Measurements from ENCODE around the gene BCDIN3D.

DNA sequence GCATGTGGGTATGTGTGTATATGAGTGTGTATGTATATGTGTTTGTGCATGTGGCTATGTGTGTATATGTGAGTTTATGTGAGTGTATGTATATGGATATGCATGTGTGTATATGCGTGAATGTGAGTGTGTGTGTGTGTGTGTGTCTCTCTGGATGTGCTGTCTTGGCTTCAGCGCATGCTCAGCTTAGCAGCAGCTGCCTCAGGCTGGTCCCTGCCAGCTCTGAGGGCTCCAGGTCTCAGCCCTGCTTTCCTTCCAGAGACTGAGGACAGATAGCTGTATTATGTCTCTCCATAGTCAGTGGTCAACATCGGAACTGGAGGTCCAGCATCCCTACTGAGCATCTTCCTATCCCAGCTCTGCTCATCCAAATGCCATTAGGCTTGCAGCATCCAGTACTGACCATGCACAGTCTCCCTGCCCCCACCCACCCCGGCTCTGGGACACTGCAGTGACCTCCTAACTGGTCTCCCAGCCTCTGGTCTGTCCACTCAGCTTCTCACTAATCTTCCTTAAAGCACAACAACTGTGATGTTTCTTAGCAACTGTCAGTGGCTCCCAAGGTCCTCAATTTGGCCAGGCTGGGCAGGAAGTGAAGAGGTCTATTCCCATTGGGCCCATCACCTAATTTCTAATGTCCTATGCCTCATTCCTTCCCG, 38.0 kb upstream of the BCDIN3D start:
- TF ChIP-seq, protein P1, sequence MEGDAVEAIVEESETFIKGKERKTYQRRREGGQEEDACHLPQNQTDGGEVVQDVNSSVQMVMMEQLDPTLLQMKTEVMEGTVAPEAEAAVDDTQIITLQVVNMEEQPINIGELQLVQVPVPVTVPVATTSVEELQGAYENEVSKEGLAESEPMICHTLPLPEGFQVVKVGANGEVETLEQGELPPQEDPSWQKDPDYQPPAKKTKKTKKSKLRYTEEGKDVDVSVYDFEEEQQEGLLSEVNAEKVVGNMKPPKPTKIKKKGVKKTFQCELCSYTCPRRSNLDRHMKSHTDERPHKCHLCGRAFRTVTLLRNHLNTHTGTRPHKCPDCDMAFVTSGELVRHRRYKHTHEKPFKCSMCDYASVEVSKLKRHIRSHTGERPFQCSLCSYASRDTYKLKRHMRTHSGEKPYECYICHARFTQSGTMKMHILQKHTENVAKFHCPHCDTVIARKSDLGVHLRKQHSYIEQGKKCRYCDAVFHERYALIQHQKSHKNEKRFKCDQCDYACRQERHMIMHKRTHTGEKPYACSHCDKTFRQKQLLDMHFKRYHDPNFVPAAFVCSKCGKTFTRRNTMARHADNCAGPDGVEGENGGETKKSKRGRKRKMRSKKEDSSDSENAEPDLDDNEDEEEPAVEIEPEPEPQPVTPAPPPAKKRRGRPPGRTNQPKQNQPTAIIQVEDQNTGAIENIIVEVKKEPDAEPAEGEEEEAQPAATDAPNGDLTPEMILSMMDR (IDR thresholded peaks at IDR 0.05 in 8 of 11, conservative IDR thresholded peaks at IDR 0.05 in 3 of 11) = no peak
- TF ChIP-seq POLR2A (IDR thresholded peaks at IDR 0.05) = no peak
- TF ChIP-seq POLR2AphosphoS5 (IDR thresholded peaks at IDR 0.05) = no peak

Data from spleen (tissue), 7 donors.